Measurements from ENCODE around the gene GKN2.
A peak's percentile ranks its signal among the peaks of the same experiment; 100 is the strongest.
"Not testable (repeated sequence)": the region's sequence is repeated elsewhere in the genome, so short reads cannot be mapped to it uniquely, and the experiment has no call there.

GKN2 gene

GRCh38 chr2:68959001-68959400, 6.3 kb upstream of the GKN2 start:
- no peak for DNase-seq (ENCODE audit: low spot score)

- DNase-seq (ENCODE audit: low spot score), result not testable (repeated sequence)
Measured at GRCh38 chr2:68955432-68955831, 2.7 kb upstream of the GKN2 start.

GRCh38 chr2:68951899-68952298, 794 bp downstream of the GKN2 start:
- DNase-seq (ENCODE audit: low spot score), result no peak

- DNase-seq (ENCODE audit: low spot score), result no peak
Measured at GRCh38 chr2:68948710-68949109, 4.0 kb downstream of the GKN2 start.

- no peak for DNase-seq (ENCODE audit: low spot score)
Measured at GRCh38 chr2:68946117-68946516, 6.6 kb downstream of the GKN2 start.

- DNase-seq (ENCODE audit: low spot score), result peak; percentile 76
Measured at GRCh38 chr2:68943581-68944568, 8.8 kb downstream of the GKN2 start.

- no peak for DNase-seq (ENCODE audit: low spot score)
Measured at GRCh38 chr2:68942827-68943226, 9.9 kb downstream of the GKN2 start.

- no peak for DNase-seq (ENCODE audit: low spot score)
Measured at GRCh38 chr2:68940369-68940768, 12.3 kb downstream of the GKN2 start.

- DNase-seq (ENCODE audit: low spot score), result no peak
Measured at GRCh38 chr2:68939962-68940361, 12.7 kb downstream of the GKN2 start.

GRCh38 chr2:68938938-68939337, 13.8 kb downstream of the GKN2 start:
- no peak for DNase-seq (ENCODE audit: low spot score)

GRCh38 chr2:68937346-68938055, 15.2 kb downstream of the GKN2 start:
- no peak for DNase-seq (ENCODE audit: low spot score)

- DNase-seq (ENCODE audit: low spot score), result no peak
Measured at GRCh38 chr2:68936889-68937288, 15.8 kb downstream of the GKN2 start.

- no peak for DNase-seq (ENCODE audit: low spot score)
Measured at GRCh38 chr2:68936427-68936826, 16.3 kb downstream of the GKN2 start.

- DNase-seq (ENCODE audit: low spot score), result no peak
Measured at GRCh38 chr2:68935471-68935870, 17.2 kb downstream of the GKN2 start.

- no peak for DNase-seq (ENCODE audit: low spot score)
Measured at GRCh38 chr2:68934021-68934420, 18.7 kb downstream of the GKN2 start.

- no peak for DNase-seq (ENCODE audit: low spot score)
Measured at GRCh38 chr2:68932402-68932801, 20.3 kb downstream of the GKN2 start.

- DNase-seq (ENCODE audit: low spot score), result no peak
Measured at GRCh38 chr2:68931799-68932198, 20.9 kb downstream of the GKN2 start.

- DNase-seq (ENCODE audit: low spot score), result no peak
Measured at GRCh38 chr2:68931149-68931711, 21.5 kb downstream of the GKN2 start.

- no peak for DNase-seq (ENCODE audit: low spot score)
Measured at GRCh38 chr2:68926796-68927195, 25.9 kb downstream of the GKN2 start.

GRCh38 chr2:68925295-68925896, 27.3 kb downstream of the GKN2 start:
- DNase-seq (ENCODE audit: low spot score), result peak; percentile 77

- DNase-seq (ENCODE audit: low spot score), result no peak
Measured at GRCh38 chr2:68921646-68922045, 31.0 kb downstream of the GKN2 start.

- no peak for DNase-seq (ENCODE audit: low spot score)
Measured at GRCh38 chr2:68920481-68921170, 32.1 kb downstream of the GKN2 start.
